Lung microvascular endothelial cell (primary cell): ENCODE results near the gene SIVA1. TPM values are rescaled to one million over a fixed set of nuclear protein-coding genes. Genes with fewer than 3 reads are reported as not detected.
"Not testable (repeated sequence)": the region's sequence is repeated elsewhere in the genome, so short reads cannot be mapped to it uniquely, and the experiment has no call there.

Experiments
- DNase-seq, 2 donors: peaks; one replicate each; pipeline versions ENCODE4 v3.0.0 to v3.0.0-alpha.2; 2010; ENCODE audit warnings: low read depth in 2 of 2
- total RNA-seq: library from RNA; depleted of rRNA; stranded (reverse); fragments of >200 nt; gene quantifications from 2 replicates; pipeline ENCODE4 v1.2.1, GENCODE V29; 2014

The SIVA1 gene
- total RNA-seq, 1 donor from 2014 or later = 82.3 TPM

DNA sequence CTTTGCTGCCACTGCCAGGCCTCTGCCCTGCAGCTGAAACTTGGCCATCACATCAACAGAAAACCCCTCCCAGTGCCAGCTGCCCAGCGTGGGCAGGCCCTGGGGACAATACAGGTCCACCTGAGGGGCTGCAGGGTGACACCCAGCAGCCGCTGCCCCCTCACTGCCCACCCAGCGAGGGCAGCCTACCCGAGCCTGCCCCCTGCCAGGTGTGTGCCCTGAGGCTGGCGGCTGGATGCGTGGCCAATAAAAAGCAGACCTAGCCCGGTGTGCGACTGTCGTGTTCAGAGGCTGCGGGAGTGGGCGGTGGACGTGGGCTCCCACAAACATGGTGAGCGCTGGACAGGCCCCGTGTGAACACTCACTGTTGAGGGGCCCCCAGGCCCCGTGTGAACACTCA lies 33.6 kb upstream of the SIVA1 start:
- no peak for DNase-seq

DNA sequence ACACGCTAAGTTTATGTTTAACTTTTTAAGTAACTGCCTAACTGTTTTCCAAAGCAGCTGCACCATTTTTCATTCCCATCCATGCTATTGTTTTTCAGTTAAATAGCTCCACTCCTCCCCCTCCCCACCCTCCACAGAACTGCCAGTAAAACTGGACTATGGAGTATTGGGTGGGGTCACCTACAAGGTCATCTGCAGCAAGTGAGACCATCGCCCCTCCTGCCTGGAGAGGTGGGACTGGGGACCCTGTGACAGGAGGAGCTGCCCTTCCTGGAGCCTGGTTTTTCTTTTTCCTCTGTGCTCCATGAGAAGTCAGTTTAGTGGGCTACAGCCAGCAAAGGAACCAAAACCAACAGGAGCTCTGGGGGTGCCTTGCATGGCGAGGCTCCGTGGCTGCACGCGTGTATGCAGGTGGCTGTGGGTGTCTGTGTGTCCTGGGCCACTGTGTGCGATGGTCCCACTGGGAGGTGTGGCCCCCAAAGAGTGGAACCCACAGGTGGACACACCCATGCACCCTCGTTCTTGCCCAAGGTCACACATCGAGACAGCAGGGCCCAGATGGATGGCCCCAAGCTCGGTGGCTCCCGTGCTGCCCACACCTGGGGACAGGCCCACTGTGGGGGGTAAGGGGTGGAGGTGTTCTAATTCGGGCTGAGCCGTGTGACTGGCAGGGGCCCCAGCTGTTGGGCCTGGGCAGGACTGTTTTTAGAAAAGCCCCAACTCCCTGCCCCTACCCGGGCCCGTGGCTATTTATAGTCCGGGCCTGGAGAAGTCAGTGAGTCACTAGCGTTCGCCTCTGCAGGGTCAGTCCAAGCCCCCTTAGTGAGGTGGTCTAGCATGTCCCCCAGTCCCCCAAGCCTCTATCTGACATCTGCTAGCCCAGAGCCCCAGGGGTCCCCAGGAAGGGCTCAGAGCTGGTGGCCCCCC lies 31.2 kb upstream of the SIVA1 start:
- DNase-seq = no peak

DNA sequence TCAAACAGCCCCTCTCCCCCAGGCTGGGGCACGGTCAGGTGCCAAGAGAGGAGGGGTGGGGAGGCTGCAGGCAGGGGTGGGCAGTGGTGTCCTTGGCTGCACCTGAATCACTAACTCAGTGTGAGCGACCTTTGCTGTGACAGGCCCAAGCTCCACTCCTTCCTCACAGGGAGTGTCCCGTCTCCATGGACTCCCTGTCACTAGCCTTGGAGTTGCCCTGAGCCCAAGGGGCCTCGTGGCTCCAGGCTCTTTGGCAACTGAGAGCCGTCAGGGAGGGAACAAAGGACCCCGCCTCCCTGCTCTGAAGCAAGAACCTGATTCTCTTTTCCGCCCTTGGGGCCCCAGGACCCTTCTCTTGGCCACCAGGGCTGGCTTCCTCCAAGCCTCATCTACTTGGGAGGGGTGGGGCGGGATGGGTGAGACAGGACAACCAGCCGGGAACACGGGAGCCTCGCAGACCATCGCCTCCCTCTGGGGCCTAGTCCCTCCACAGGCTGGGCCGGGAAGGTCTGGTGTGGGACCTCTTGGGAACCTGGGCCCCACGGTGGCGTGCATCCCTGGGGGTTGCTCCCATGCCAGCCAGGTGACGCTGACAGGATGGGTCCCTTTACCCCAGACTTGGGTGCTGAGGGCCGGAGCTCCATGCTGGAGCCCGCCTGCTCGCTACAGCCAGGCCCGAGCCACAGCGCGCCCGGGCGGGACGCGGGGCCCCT lies 29.9 kb upstream of the SIVA1 start:
- no peak for DNase-seq

DNA sequence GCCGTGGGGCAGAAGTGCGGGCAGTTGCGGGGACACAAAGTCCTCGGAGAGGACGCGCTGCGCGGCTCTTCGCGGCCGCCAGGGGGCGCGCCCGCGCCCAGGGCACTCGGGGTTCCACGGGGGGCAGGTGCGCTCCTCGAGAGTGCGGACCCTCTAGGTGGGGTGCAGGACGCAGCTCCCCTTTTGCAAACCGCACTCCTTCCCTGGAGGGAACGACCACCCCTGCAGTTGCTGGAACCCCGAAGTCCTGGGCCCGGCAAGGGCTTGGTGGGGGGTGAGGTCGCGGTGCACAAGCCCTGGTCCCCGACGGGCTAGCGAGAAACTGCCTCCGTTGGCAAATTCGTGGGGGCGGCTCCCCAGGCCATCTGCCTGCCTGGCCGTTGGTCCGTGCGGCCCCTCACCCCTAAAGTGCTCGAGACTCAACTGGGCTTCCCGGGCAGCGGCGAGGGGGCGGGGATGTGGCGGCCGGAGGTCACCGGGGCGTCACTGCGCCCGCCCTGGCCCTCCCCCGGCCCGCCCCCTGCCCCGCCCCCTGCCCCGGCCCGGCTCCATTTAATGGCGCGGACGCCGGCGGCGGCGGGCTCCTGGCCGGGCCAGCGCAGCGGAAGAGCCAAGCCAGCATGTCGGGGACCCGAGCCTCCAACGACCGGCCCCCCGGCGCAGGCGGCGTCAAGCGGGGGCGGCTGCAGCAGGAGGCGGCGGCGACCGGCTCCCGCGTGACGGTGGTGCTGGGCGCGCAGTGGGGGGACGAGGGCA lies 29.1 kb upstream of the SIVA1 start, which contains the start of gene ADSS1:
Gene ADSS1 (plus strand): TSS at position 579 of the 756 bp plus-strand sequence. CDS start 42 bp downstream, at position 621.
- peak; percentile 48 to 63 for DNase-seq

DNA sequence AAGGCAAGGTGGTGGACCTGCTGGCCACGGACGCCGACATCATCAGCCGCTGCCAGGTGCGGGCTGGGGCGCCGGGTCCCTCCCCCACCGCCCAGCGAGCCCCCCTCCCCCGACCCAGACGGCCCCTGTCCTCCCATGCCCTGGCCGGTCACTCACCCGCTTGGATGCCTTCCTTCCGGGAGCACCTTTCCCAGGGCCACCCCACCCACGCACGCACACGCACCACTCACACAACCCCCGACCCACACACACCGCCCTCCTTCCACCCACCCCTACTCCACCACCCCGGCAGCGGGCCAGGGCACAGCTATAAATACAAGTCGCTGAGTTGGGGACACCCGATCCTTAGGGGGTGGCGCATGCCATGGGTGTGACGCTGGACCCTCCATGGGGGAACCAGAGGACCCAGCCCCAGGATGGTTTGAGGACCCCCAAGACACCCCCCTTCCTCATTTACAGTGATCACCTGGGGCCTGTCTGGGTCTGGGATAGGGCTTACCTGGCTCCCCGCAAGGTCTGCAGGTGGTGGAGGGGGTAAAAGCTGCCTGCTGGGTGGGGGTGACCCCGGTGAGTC lies 28.5 kb upstream of the SIVA1 start:
- DNase-seq = peak in 1 of 2 donors; percentile 47

DNA sequence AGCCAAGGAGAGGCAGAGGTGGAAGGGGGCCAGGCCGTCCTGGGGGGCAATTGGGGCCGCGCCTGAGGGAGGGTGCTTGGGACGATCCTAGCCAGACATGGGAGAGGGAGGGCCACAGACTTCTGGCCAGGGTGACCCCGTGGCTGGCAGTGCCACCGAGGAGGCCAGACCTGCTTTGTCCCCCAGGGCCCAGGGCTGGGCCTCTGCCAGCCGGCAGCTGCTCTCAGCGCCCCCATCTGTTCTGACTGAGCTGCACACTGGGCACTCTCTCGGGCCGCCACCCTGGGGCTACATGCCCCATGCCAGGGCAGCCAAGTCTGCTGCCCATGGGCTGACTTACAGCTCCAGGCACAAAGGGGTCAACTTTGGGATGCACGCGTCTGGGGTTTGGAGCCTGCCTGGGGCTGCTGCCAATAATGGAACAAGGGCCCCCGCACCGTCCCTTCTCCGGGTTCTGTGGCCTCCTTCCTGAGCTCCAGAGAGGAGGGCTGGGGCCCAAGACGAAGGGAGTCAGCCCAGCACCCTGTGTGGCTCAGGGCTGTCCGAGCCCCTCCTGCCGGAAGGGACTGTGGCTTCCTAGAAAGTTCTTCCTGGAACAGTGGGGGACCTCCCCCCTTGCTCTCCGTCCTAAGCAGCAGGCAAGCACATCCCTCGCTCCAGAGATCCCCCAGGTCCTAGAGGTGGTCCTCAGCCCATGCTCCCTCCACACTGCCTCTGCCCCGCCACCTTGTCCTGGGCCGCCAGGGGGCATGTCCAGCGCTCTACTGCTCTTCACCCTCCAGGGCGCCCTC lies 27.8 kb upstream of the SIVA1 start:
- DNase-seq = peak in 1 of 2 donors; percentile 20

DNA sequence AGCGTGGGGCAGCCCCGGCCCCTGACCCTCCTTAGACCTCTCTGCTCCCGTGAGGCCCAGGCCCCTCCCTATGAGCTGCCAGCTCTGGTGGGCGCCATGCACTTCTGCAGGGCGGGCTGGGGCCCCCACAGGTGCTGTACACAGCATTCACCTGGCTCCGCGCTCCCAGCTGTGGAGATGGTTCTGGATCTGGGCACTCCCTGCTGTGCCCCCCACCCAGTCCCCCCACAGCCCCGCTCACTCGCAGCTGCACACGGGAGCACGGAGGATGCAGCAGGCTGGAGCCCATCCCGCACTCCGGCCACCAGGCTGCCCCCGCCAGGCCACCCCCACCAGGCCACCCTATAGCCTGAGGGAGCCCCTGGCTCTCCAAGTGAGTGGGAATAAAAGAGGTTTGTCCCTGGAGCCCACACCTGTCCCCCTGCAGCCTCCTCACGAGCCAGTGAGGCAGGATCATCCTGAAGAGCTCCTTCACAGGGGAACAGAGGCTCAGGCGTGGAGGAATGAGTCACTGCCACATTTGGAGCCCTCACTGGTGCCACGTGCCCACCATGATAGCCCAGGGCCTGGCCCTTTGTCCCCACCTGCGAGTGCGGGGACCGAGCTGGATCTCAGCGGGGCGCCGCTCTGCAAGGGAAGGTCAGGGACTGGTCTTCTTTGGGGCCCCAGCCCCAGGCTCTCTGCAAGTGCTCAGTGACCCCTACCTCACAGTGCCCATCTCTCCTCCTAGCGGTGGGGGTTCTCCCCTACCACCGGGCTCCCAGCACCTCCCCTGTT lies 27.0 kb upstream of the SIVA1 start:
- DNase-seq = no peak

DNA sequence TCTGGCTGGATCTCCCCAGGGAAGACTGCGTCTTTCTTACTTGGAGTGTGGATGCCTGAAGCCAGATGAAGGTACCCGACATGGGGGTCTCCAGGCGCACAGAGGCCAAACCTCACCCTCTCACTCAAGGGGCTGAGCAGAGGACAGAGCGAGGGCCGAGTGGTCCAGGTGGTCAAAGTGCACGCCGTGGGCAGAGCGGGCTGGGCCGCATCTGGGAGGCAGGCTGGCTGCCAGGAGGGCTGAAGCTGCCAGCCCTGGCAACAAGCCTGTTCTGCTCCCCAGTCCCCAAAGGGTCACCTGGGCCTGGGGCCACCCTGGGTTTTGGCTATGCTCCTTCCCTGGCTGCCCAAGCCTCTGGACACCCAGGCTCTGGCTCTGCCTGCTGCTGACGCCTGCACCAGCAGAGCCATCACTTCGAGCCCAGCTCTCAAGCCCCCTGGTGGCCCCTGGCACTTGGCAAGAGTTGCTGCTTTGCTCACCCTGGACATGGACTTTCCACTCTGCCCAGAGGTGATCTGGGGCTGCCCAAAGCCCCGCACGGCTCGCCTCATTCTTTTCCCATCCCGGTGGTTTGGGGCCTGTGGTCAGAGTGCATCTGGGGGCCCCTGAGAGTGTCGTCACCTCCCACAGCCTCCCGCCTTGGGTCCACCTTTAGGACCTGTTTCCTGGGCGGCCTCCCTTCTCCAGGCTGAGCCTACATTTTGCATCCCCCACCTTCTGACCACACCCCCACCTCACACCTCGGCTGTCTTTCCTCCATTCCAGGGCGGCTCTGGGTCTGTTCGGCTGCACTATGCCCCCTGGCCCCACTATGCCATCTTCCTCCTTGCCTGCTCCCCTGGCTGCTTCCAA lies 26.1 kb upstream of the SIVA1 start:
- DNase-seq = peak in 1 of 2 donors; percentile 18

DNA sequence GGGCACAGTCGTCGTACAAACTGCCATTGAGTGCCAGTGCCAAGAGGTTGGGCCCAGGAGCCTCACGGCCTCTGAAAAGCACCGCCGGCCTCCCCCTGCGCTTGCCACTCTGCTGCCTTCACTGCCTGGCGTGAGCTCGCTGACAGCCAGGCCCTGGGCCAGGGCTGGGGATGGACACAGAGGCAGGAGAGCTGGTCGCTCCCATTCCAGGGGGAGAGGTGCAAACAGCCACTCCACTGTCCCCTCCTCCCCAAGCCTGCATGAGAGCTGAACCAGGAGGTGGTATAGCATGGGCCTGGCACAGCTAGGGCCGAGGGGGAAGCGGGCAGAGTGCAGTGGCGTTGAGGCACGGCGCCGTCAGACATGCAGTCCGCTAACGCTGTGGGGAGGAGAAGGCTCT lies 24.3 kb upstream of the SIVA1 start:
- no peak for DNase-seq

DNA sequence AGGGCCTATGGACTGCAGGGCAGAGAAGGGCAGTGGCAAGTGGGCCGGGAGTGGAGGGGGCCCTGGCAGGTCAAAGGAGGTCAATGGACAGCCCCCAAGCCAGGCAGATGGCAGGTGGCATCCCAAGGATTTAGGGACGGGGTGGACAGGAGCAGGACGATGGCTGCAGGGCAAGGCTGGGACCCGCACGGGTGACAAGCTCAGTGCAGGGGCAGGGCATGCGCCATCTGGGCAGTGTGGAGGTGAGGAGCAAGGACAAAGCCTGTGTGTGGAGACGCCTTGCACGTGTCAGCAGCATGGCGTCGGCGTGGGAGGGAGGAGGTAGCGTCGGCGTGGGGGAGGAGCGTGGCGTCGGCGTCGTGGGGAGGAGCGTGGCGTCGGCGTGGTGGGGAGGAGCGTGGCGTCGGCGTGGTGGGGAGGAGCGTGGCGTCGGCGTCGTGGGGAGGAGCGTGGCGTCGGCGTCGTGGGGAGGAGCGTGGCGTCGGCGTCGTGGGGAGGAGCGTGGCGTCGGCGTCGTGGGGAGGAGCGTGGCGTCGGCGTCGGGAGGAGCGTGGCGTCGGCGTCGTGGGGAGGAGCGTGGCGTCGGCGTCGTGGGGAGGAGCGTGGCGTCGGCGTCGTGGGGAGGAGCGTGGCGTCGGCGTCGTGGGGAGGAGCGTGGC lies 23.6 kb upstream of the SIVA1 start:
- DNase-seq = not testable (repeated sequence)

DNA sequence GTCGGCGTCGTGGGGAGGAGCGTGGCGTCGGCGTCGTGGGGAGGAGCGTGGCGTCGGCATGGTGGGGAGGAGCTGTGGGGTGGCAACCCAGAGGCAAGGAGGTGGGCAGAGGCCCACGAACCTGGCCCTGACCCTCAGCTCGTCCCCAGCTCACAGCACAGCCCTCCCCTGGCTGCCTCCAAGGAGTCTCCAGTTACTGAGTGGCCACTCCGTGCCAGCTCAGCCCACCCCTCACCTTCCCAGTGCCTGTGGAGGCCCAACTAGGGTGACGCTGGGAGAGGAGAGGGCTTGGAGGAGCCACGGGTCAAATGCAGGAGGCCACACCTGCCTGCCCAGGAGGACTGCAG lies 23.1 kb upstream of the SIVA1 start:
- DNase-seq = no peak

DNA sequence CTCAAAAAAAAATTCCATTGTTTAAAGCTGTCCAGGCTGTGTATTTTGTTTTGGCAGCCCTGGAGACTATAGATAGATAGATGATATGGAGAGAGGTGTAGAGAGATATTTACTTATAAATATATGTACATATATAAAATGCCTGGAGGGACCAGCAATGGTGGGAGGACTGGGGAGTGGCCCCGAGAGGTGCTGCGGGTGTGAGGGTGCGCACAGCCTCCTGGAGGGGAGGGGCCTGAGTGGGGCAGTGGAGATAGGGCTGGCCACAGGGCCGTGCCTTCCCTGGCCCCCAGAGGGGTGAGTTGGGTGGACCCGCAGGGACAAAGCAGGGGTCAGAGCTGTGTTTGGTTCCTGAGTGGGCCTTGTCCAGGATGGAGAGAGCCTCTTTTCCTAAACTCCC lies 22.5 kb upstream of the SIVA1 start:
- no peak for DNase-seq

DNA sequence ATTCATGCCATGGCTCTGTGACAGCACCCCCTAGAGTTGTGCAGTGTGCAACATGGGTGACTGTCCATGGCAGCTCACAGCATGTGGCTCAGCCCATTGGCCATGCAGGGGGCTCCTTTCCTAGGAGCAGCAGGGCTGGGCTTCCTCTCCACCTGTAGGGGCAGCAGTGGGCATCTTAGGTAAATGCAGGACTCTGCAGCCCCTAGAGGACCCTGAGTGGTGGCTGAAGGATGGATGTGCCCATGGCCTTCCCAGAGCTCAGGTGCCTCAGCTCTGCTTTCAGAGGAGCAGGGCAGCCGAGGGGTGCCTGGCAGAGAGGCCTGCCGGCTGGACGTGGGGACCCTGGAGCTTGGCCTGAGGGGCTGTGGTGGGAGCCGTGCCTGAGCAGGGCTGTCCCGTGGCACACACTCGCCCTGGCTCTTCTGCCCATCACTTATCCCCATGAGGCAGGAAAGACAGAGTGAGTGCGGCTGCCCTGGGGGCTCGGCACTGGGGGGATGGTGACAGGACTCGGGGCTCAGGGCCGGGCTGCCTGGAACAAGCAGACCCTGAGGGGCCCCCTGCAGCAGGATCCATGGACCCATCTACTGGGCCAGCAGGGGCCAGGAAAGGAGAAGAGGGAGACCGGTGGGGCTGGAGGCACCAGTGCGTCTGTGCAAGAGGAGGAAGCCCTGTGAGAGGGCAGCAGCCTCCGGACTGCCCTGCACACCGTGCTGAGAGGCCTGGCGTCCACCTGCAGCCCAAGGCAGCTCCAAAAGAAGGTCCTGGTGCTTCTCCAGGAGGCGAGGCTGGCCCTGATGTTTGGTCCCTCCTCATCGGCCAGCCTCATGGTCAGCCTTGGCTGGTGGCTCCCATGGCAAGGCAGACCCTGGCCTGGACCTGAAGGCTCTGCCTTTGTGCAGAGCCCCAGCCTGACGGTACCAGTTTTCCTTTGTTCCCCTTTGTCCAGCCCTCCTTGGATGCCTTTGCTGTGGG lies 21.3 kb upstream of the SIVA1 start:
- no peak for DNase-seq

DNA sequence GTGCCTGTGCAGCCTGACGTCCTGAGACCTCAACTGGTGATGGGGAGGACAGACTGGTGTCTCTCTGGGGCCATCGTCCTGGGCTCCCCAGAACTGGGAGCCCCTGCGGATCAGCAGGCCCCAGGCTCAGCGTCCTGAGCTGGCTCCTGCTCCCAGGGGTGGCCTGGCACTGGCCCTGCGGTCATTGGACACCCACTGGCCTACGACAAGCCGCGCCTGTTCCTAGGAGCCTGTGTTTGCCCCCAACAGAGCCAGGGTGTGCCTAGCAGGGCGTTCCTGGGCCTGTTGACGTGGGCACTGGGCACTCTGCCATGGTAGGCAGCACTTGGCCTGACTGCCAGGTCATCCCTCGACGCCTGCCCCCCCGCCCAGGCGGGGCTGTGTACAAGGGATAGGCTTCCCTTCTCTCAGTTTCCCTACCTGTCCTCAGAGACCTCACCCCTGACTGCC lies 20.6 kb upstream of the SIVA1 start:
- DNase-seq = peak; percentile 39 to 46

DNA sequence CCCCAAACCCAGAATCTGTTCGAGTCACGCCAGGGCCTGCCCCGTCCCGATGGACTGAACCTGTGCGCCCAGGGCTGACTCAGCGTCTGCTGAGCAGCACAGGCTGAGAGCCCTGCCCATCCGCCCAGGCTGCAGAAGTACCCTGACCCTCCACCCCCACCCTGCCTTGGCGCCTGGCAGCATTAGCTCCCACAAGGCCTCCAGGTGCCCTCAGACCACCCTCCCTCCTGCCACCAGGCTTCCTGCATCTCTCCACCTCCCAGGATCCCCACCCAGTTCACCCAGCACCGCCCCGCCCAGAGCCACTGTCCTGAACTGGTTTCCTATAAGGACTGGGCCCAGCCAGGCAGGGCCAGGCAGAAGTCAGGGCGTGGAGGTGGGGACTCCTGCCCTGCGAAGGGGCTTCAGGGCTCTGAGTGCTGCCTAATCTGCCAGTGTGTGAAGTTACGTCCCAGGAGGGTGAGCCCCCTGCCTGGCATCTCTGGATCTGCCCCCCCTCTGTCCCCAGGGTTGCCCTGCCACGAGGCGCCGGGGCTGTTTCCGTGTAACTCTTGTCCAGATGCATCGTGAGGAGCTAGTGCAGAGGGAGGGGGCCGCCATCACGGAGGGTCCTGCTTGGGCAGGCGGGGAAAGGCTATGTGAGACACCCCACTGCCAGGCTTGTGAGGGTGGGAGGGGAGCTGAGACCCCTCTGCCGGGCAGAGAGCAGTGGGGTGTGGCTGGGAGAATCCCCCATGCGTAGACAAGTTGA lies 19.8 kb upstream of the SIVA1 start:
- DNase-seq = peak in 1 of 2 donors; percentile 47

DNA sequence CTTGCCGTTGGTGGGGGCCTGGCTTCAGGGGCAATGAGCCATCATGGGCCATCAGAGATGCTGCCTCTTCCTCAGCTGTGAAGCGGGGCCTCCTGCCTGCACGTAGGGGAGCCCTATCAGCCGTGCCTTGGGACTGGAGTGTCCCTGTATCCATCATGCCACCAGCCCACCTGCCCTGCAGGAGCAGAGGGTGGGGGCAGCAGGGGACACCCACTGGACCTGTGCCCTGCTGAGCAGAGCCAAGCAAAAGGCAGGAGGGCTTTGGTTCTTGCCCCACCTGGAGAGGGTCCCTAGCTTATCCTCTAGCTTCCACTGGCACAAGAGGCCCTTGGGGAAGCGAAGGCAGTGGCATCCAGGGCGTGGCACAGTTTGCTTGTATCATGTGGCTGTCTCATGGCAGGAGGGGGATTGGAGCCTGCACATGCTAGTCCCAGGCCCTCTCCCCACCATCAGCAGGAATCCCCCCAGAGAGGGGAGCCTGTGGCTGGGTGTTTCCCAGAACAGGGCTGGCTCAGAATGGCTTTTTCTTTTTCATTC lies 18.8 kb upstream of the SIVA1 start:
- DNase-seq = no peak
